Small intestine (tissue), 7 donors: ENCODE data around the gene ONECUT3. TPM values are rescaled to one million over a fixed set of nuclear protein-coding genes. Genes with fewer than 3 reads are reported as not detected.
"Not testable (repeated sequence)": the region's sequence is repeated elsewhere in the genome, so short reads cannot be mapped to it uniquely, and the experiment has no call there.

Source experiments
- DNase-seq, 2 donors: peaks; one replicate each; pipeline versions ENCODE4 v3.0.0 to v3.0.0-alpha.2; 2013
- FAIRE-seq: peaks from 2 replicates; lab custom pipeline; 2012; peaks lifted over from hg19 to GRCh38; lab: Jason Lieb, UNC
- H3K27ac ChIP-seq, 3 donors: one replicate each; pipeline ENCODE4 v1.5.1; 2013; ENCODE audit warnings: low read length in 2 of 3, mild to moderate bottlenecking in 2 of 3, control low read depth in 1 of 3, inconsistent platforms in 1 of 3, low read depth in 1 of 3, moderate library complexity in 1 of 3
- H3K27me3 ChIP-seq, 3 donors: one replicate each; pipeline ENCODE4 v1.6.1; 2013; ENCODE audit warnings: low read length in 3 of 3, inconsistent platforms in 1 of 3; ENCODE audit not compliant: control insufficient read depth in 3 of 3, insufficient read depth in 3 of 3
- H3K36me3 ChIP-seq, 3 donors: one replicate each; pipeline ENCODE4 v1.6.1; 2013; ENCODE audit warnings: low read length in 3 of 3, inconsistent platforms in 1 of 3, low read depth in 1 of 3, mild to moderate bottlenecking in 1 of 3, moderate library complexity in 1 of 3; ENCODE audit not compliant: control insufficient read depth in 3 of 3, insufficient read depth in 2 of 3
- H3K4me1 ChIP-seq, 3 donors: one replicate each; pipeline ENCODE4 v1.6.1; 2013; ENCODE audit warnings: low read length in 2 of 3, inconsistent platforms in 1 of 3, low read depth in 1 of 3, mild to moderate bottlenecking in 1 of 3, moderate library complexity in 1 of 3; ENCODE audit not compliant: control insufficient read depth in 3 of 3, insufficient read depth in 2 of 3
- H3K4me3 ChIP-seq, 3 donors: one replicate each; pipeline ENCODE4 v1.5.1; 2013; ENCODE audit warnings: low read length in 3 of 3, control low read depth in 1 of 3, inconsistent platforms in 1 of 3, low read depth in 1 of 3, mild to moderate bottlenecking in 1 of 3, moderate library complexity in 1 of 3
- H3K9me3 ChIP-seq, 2 donors: one replicate each; pipeline ENCODE4 v1.6.1; 2013; ENCODE audit warnings: low read depth in 1 of 2, low read length in 1 of 2; ENCODE audit not compliant: control insufficient read depth in 2 of 2, insufficient read depth in 1 of 2
- WGBS, 3 donors: extraction: QIAGEN DNeasy Blood & Tissue Kit; methylation state at CpG; one replicate each; pipeline ENCODE4 v1.1.7; 2013; 5-methylcytosine and 5-hydroxymethylcytosine counted together
- polyA plus RNA-seq, 4 donors: library from polyadenylated mRNA; stranded (reverse) in 3 of 4; unstranded in 1 of 4; fragments of 200-250 nt in 3 of 4; fragments of 120-200 nt in 1 of 4; gene quantifications; one replicate each; pipeline versions ENCODE4 v1.2.1 to v1.2.3, GENCODE V29; 2013
- donor health status: healthy with polysubstance abuse.
- donor health status: control.
- donor health status: control.
- donor health status: Bipolar disorder and iron deficiency.
- donor health status: healthy.

The ONECUT3 gene
- polyA plus RNA-seq, 4 donors = under 0.01 to 0.46 (median 0.15) TPM

GRCh38 chr19:1760786-1761527 is 7.7 kb downstream of the ONECUT3 start:
- 11 to 18% (median 16%) methylated on average over 13 to 15 of the region's 15 CpGs for WGBS, 3 donors
- FAIRE-seq, DNase-seq, H3K4me3 ChIP-seq, H3K4me1 ChIP-seq, H3K36me3 ChIP-seq, H3K27ac ChIP-seq, H3K9me3 ChIP-seq: not testable (repeated sequence)
- H3K27me3 ChIP-seq = peaks cover 25 to 97% (median 64%) of the 10 kb centered on the region in 3 donors

- no peaks in the 10 kb centered on the region for H3K36me3 ChIP-seq
- 6 to 8% (median 7%) methylated on average over 30 of the region's 30 CpGs for WGBS, 3 donors
- no peak overlapping the region for H3K4me3 ChIP-seq
- H3K4me1 ChIP-seq = no peaks in the 10 kb centered on the region
- no peak for FAIRE-seq
- H3K27ac ChIP-seq = no peak overlapping the region
- H3K9me3 ChIP-seq = no peaks in the 10 kb centered on the region
- H3K27me3 ChIP-seq = peaks cover 31 to 97% (median 66%) of the 10 kb centered on the region in 3 donors
- no peak for DNase-seq
Observed at GRCh38 chr19:1761528-1762242, 8.4 kb downstream of the ONECUT3 start.

GRCh38 chr19:1762243-1763117 is 9.2 kb downstream of the ONECUT3 start:
- no peak for FAIRE-seq
- Histone ChIP-seq H3K4me3 (no peak overlapping the region), H3K4me1 (no peaks in the 10 kb centered on the region), H3K36me3 (no peaks in the 10 kb centered on the region), H3K27ac (no peak overlapping the region), H3K27me3 (peaks cover 27 to 97% (median 64%) of the 10 kb centered on the region in 3 donors), H3K9me3 (no peaks in the 10 kb centered on the region)
- DNase-seq = no peak
- 7 to 13% (median 9%) methylated on average over 48 to 56 of the region's 56 CpGs for WGBS, 3 donors

DNA sequence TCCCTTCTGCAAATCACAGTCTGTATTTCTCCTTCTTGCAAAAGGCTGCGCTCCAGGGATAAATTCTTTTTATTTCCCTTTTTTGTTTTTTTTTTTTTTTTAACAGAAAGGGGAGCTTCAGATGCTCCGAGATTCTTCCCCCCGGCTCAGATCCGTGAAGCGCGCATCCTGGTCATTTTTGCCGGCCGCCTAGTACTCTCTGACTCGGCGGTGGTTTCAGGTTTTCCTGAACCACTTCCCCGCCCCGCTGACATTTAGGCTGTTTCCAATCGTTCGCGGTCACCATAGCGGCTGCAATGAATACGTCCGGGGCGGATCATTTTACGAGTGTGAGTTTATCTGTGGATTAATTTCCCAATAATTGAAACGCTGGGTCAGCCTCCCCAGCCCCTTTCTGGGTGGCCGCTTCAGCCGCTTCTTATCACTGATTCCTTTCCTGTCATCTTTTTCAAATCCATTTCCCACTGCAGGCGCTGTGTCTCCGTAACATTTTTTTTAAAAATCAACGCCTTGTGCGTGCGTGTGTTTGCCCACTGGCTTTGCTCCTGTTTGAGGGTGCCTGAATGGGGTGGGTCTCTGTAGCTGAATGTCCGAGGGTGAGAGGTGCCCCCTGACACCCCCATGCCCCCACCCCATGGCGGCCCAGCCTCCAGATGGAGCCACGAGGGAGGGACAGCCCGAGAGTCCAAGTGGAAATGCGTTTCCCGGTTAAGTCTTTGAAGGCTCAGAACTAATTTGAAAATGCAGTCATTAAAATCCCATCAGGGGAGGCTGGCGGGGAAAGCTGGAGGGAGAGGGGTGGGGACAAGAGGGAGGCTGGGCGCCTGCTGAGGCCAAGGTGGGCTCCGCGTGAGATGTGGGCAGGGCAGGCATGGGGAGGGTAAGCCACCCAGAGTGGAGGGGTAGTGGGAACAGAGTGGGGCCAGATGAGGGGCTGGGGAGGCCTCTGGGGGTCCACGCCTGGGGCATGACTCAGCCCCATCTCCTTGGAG is 10.6 kb downstream of the ONECUT3 start:
- no peaks in the 10 kb centered on the region for H3K4me1 ChIP-seq
- H3K9me3 ChIP-seq = no peaks in the 10 kb centered on the region
- peaks cover 27 to 98% (median 64%) of the 10 kb centered on the region in 3 donors for H3K27me3 ChIP-seq
- WGBS, 3 donors = 9 to 15% (median 10%) methylated on average over 38 to 39 of the region's 39 CpGs
- no peak for FAIRE-seq
- no peak for DNase-seq
- no peak overlapping the region for H3K27ac ChIP-seq
- no peak overlapping the region for H3K4me3 ChIP-seq
- no peaks in the 10 kb centered on the region for H3K36me3 ChIP-seq

- H3K27me3 ChIP-seq = peaks cover 27 to 98% (median 68%) of the 10 kb centered on the region in 3 donors
- no peaks in the 10 kb centered on the region for H3K4me1 ChIP-seq
- H3K4me3 ChIP-seq = no peak overlapping the region
- H3K9me3 ChIP-seq = no peaks in the 10 kb centered on the region
- FAIRE-seq (no peak), DNase-seq (no peak)
- 10 to 17% (median 11%) methylated on average over 12 to 15 of the region's 15 CpGs for WGBS, 3 donors
- H3K27ac ChIP-seq = no peak overlapping the region
- no peaks in the 10 kb centered on the region for H3K36me3 ChIP-seq
Observed at GRCh38 chr19:1764729-1765128, 11.4 kb downstream of the ONECUT3 start.

DNA sequence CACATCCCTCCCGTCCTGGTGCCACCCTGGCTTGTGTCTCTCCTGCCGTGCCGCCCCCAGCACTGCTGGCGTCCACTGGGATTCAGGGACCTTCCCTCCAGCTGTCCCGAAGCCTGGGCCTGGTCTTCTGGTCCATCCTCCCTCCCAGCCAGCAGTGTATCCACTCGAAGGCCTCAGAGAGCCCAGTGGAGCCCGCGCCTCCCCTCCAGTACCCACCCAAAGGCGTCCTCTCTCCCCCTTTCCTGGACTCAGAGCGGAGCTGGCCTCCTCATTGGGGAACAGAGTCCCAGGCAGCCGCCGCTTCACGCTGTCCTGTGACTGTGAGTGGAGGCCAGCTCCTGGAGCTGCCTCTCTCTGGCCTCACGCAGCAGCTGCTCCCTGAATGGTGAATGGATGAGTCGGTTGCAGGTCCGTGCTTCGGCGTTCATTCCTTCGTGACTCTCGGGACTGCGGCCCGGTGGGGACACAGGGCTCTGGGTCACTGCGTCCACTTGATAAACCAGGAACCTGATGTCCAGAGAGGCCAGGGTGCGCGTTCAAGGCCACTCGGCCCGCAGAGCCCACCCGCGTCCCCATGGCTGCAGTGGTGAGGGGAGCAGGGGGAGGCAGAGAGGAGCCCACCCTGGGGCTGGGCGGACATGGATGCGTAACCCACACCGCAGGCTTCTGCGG is 12.1 kb downstream of the ONECUT3 start:
- FAIRE-seq (no peak), DNase-seq (no peak)
- H3K4me1 ChIP-seq = no peaks in the 10 kb centered on the region
- no peak overlapping the region for H3K27ac ChIP-seq
- no peaks in the 10 kb centered on the region for H3K36me3 ChIP-seq
- no peak overlapping the region for H3K4me3 ChIP-seq
- H3K9me3 ChIP-seq = peaks cover 0 to 4% of the 10 kb centered on the region in 2 donors
- 12 to 21% (median 19%) methylated on average over 32 to 33 of the region's 33 CpGs for WGBS, 3 donors
- H3K27me3 ChIP-seq = peaks cover 27 to 98% (median 63%) of the 10 kb centered on the region in 3 donors
